Measurements from ENCODE around the gene TMCO1. TPM values are rescaled to one million over a fixed set of nuclear protein-coding genes. Genes with fewer than 3 reads are reported as not detected.
"Not testable (repeated sequence)": the region's sequence is repeated elsewhere in the genome, so short reads cannot be mapped to it uniquely, and the experiment has no call there.

Gene TMCO1
- total and polyA plus RNA-seq, 12 donors = 33.4 to 280 (median 120) TPM

DNA sequence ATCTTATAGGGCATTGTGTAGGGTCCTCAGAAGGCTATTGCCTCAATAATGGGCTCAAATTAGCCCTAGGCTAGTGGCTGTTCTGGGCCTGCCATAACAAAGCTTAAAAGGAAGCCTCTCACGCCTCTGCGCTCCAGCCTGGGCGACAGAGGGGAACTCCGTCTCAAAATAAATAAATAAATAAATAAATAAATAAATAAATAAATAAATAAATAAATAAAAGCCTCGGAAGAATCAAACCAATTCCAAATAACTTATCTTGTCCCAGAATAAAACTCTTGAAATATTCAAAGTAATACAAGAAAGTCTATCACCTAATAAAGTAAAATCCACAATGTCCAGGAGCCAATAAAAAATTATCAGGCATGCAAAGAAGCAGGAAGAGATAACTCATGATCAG is 55.9 kb downstream of the TMCO1 start:
- Histone ChIP-seq H3K27me3 (no peaks in the 10 kb centered on the region), H3K9me3 (replicated peaks in 1 of 3) (no peaks in the 10 kb centered on the region), H3K36me3 (replicated peaks in 1 of 2) (no peaks in the 10 kb centered on the region), H3K4me1 (replicated peaks in 1 of 2) (no peaks in the 10 kb centered on the region), H3K4me3 (no peak overlapping the region), H3K27ac (no peak overlapping the region)
- no peak for DNase-seq
- intact Hi-C loops (cut with DNase I) = loop anchor here in 1 of 2 donors (10.0 kb wide), 1 partner anchor 108 kb away; no protein-coding TSS in a partner anchor
- TF ChIP-seq, protein P1, sequence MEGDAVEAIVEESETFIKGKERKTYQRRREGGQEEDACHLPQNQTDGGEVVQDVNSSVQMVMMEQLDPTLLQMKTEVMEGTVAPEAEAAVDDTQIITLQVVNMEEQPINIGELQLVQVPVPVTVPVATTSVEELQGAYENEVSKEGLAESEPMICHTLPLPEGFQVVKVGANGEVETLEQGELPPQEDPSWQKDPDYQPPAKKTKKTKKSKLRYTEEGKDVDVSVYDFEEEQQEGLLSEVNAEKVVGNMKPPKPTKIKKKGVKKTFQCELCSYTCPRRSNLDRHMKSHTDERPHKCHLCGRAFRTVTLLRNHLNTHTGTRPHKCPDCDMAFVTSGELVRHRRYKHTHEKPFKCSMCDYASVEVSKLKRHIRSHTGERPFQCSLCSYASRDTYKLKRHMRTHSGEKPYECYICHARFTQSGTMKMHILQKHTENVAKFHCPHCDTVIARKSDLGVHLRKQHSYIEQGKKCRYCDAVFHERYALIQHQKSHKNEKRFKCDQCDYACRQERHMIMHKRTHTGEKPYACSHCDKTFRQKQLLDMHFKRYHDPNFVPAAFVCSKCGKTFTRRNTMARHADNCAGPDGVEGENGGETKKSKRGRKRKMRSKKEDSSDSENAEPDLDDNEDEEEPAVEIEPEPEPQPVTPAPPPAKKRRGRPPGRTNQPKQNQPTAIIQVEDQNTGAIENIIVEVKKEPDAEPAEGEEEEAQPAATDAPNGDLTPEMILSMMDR (IDR thresholded peaks at IDR 0.05) = no peak
- TF ChIP-seq POLR2A (IDR thresholded peaks at IDR 0.05) = no peak
- 91 to 94% (median 92%) methylated on average over 5 of the region's 5 CpGs for WGBS, 4 donors

DNA sequence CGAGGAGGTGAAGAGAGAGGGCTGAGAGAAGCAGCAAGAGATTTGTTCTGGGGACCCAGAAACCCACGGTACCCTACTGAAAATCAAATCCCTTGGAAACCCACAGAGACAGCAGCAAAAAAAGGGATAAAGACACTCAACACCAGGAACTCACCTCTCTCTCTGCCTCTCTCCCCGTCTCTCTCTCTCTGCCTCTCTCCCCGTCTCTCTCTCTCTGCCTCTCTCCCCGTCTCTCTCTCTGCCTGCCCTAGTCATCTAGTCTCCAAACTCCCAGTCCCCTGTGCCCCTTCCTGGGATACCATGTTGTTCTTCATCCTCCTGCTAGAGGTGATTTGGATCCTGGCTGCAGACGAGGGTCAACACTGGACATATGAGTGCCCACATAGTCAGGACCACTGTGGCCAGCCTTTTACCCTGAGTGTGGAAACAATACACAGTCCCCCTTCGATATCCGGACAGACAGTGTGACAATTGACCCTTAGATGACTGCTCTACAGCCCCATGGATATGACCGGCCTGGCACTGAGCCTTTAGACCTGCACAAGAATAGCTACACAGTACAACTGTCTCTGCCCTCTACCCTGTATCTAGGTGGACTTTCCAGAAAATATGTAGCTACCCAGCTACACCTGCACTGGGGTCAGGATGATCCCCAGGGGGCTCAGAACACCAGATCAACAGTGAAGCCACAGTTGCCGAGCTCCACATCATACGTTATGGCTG is 60.5 kb downstream of the TMCO1 start:
- no peaks in the 10 kb centered on the region for H3K4me1 ChIP-seq (replicated peaks in 1 of 2)
- 80 to 87% (median 84%) methylated on average over 11 of the region's 11 CpGs for WGBS, 4 donors
- H3K27ac ChIP-seq = no peak overlapping the region
- no peaks in the 10 kb centered on the region for H3K27me3 ChIP-seq
- intact Hi-C loops (cut with DNase I) = loop anchor here in 1 of 2 donors (10.0 kb wide), 1 partner anchor 103 kb away; no protein-coding TSS in a partner anchor
- no peak for DNase-seq
- H3K4me3 ChIP-seq = no peak overlapping the region
- TF ChIP-seq POLR2A (IDR thresholded peaks at IDR 0.05) = no peak
- TF ChIP-seq, protein P1 (IDR thresholded peaks at IDR 0.05) = no peak
- H3K9me3 ChIP-seq (replicated peaks in 1 of 3) = no peaks in the 10 kb centered on the region
- no peaks in the 10 kb centered on the region for H3K36me3 ChIP-seq (replicated peaks in 1 of 2)

DNA sequence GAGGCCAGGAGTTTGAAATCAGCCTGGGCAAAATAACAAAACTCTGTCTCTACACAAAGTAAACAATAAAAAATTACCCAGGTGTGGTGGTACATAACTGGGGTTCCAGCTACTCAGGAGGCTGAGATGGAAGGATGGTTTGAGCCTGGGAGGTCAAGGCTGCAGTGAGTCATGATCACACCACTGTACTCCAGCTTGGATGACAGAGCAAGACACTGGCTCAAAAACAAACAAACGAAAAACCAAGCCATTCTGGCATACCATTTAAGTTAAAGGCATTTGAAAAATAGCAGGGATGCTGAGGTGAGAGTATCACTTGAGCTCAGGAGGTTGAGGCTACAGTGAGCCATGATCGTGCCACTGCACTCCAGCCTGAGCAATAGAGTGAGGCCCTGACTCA is 65.0 kb downstream of the TMCO1 start:
- intact Hi-C loops (cut with DNase I) = loop anchor here in 1 of 2 donors (10.0 kb wide), 1 partner anchor 99 kb away; no protein-coding TSS in a partner anchor
- Histone ChIP-seq H3K36me3 (replicated peaks in 1 of 2) (no peaks in the 10 kb centered on the region), H3K9me3 (replicated peaks in 1 of 3) (no peaks in the 10 kb centered on the region), H3K27ac (no peak overlapping the region), H3K4me1 (replicated peaks in 1 of 2) (peaks cover 0 to 4% of the 10 kb centered on the region in 2 donors), H3K27me3 (no peaks in the 10 kb centered on the region), H3K4me3 (no peak overlapping the region)
- no peak for DNase-seq
- 56 to 74% (median 64%) methylated on average over 2 of the region's 2 CpGs for WGBS, 4 donors
- TF ChIP-seq POLR2A (IDR thresholded peaks at IDR 0.05) = no peak
- TF ChIP-seq, protein P1 (IDR thresholded peaks at IDR 0.05) = no peak

DNA sequence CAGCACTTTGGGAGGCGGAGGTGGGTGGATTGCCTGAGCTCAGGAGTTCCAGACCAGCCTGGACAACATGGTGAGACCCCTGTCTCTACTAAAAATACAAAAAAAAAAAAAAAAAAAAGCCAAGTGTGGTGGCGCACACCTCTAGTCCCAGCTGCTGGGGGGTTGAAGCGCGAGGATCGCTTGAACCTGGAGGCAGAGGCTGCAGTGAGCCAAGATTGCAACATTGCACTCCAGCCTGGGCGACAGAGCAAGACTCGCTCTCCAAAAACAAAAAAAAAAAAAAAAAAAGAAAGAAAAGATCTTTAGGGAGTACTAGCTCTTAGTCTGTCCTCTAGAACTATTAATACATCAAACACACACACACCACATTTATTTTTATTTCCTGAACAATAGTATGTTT is 66.7 kb downstream of the TMCO1 start:
- 89 to 96% (median 92%) methylated on average over 7 of the region's 7 CpGs for WGBS, 4 donors
- intact Hi-C loops (cut with DNase I) = loop anchor here in 1 of 2 donors (10.0 kb wide), 1 partner anchor 97 kb away; no protein-coding TSS in a partner anchor

More for the DNA sequence above, 66.7 kb downstream of the TMCO1 start:
- H3K4me1 ChIP-seq (replicated peaks in 1 of 2) = peaks cover 6 to 11% of the 10 kb centered on the region in 2 donors
- not testable (repeated sequence) for H3K27me3 ChIP-seq; H3K4me3 ChIP-seq; H3K27ac ChIP-seq; DNase-seq; H3K9me3 ChIP-seq (replicated peaks in 1 of 3); H3K36me3 ChIP-seq (replicated peaks in 1 of 2)
